Neural crest cell (in vitro differentiated cells): ENCODE data around the gene FKBP7. TPM values are rescaled to one million over a fixed set of nuclear protein-coding genes. Genes with fewer than 3 reads are reported as not detected.

Experiments used
- DNase-seq: peaks from one replicate; pipeline ENCODE4 v3.0.0; 2021; ENCODE audit warnings: low read depth, mixed read lengths, low spot score
- H3K27ac Mint-ChIP-seq: one replicate; pipeline ENCODE4 v1.8.0; 2021; ENCODE audit warnings: mild to moderate bottlenecking, mixed read lengths; ENCODE audit not compliant: unreplicated experiment
- H3K27me3 Mint-ChIP-seq: 2 replicates; pipeline ENCODE4 v1.8.0; 2021; ENCODE audit warnings: low read depth, mild to moderate bottlenecking, mixed read lengths
- H3K36me3 Mint-ChIP-seq: 2 replicates; pipeline ENCODE4 v1.8.0; 2021; ENCODE audit warnings: low read depth, mild to moderate bottlenecking, mixed read lengths
- H3K4me1 Mint-ChIP-seq: 2 replicates; pipeline ENCODE4 v1.8.0; 2021; ENCODE audit warnings: mixed read lengths
- H3K4me3 Mint-ChIP-seq: one replicate; pipeline ENCODE4 v1.8.0; 2021; ENCODE audit warnings: mild to moderate bottlenecking, mixed read lengths
- H3K9me3 Mint-ChIP-seq: 2 replicates; pipeline ENCODE4 v1.8.0; 2021; ENCODE audit warnings: mixed read lengths
- CTCF ChIP-seq: fragments of 200-600 bp; sonication (generic); conservative IDR thresholded peaks from 2 replicates; pipeline ENCODE4 v1.5.0; 2021; ENCODE audit warnings: antibody characterized with exemption, mild to moderate bottlenecking
- total RNA-seq: library from RNA; stranded (reverse); gene quantifications from 2 replicates; pipeline ENCODE4 v1.2.1, GENCODE V29; 2021

FKBP7 gene
- total RNA-seq, 1 donor from 2014 or later: 25.2 TPM

GRCh38 chr2:178441426-178441825, 37.0 kb downstream of the FKBP7 start:
- Mint-ChIP-seq H3K27me3 (no peaks in the 10 kb centered on the region), H3K4me3 (no peak overlapping the region), H3K9me3 (no peaks in the 10 kb centered on the region), H3K4me1 (no peaks in the 10 kb centered on the region), H3K36me3 (peaks cover 14% of the 10 kb centered on the region), H3K27ac (no peak overlapping the region)
- no peak for TF ChIP-seq CTCF
- no peak for DNase-seq

- peaks cover 17% of the 10 kb centered on the region for H3K36me3 Mint-ChIP-seq
Observed at GRCh38 chr2:178436662-178437061, 41.7 kb downstream of the FKBP7 start.

DNA sequence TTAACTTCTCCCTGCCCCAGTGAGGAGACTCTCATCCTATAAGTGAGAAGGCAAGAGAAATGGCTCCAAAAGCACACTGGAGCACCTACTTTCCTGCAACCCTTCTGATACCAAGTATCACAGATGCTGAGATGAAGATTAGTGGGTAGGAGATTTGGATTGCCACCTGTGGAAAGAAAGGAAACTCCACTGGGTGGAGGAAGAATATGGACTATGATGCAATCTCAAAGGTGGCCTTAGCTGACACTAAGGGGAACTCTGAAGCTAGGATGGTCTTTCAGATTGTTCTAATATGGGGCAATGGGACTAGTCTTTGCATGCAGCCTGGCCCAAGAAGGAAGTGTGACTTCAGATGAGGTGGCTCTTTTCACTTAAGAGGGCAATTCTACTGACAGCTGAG, 49.1 kb downstream of the FKBP7 start:
- Mint-ChIP-seq H3K27ac (no peak overlapping the region), H3K4me3 (no peak overlapping the region), H3K36me3 (peaks cover 39% of the 10 kb centered on the region), H3K9me3 (peaks cover 2% of the 10 kb centered on the region), H3K27me3 (no peaks in the 10 kb centered on the region), H3K4me1 (no peaks in the 10 kb centered on the region)
- DNase-seq: no peak
- no peak for TF ChIP-seq CTCF

More at GRCh38 chr2:178436662-178437061, 41.7 kb downstream of the FKBP7 start:
- Mint-ChIP-seq H3K9me3 (no peaks in the 10 kb centered on the region), H3K4me1 (no peaks in the 10 kb centered on the region), H3K27ac (no peak overlapping the region), H3K4me3 (no peak overlapping the region), H3K27me3 (no peaks in the 10 kb centered on the region)
- no peak for DNase-seq
- no peak for TF ChIP-seq CTCF

- Mint-ChIP-seq H3K36me3 (peaks cover 45% of the 10 kb centered on the region), H3K27ac (no peak overlapping the region), H3K4me1 (no peaks in the 10 kb centered on the region), H3K9me3 (peaks cover 2% of the 10 kb centered on the region), H3K4me3 (no peak overlapping the region), H3K27me3 (no peaks in the 10 kb centered on the region)
- no peak for DNase-seq
- no peak for TF ChIP-seq CTCF
Observed at GRCh38 chr2:178428396-178428806, 50.0 kb downstream of the FKBP7 start.

DNA sequence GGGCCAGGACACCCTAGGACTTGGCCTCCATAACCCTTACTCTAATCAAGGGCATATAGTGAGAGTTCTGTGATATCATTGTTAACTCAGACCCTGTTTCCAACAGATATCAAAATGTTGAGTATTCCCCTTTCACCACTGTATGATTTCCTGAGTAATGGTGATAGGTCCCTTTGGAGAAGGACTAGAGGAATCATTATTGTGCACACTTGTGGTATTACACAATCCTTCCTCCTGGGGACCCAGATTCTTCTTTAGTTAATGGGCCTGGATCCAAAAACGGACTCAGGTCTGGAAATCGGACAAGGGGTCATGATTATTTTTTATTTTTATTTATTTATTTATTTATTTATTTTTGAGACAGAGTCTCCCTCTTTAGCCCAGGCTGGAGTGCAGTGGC, 50.9 kb downstream of the FKBP7 start:
- H3K27me3 Mint-ChIP-seq: no peaks in the 10 kb centered on the region
- no peak for TF ChIP-seq CTCF
- no peak for DNase-seq
- no peak overlapping the region for H3K4me3 Mint-ChIP-seq
- peaks cover 47% of the 10 kb centered on the region for H3K36me3 Mint-ChIP-seq
- peaks cover 2% of the 10 kb centered on the region for H3K9me3 Mint-ChIP-seq
- H3K4me1 Mint-ChIP-seq: no peaks in the 10 kb centered on the region
- no peak overlapping the region for H3K27ac Mint-ChIP-seq

DNA sequence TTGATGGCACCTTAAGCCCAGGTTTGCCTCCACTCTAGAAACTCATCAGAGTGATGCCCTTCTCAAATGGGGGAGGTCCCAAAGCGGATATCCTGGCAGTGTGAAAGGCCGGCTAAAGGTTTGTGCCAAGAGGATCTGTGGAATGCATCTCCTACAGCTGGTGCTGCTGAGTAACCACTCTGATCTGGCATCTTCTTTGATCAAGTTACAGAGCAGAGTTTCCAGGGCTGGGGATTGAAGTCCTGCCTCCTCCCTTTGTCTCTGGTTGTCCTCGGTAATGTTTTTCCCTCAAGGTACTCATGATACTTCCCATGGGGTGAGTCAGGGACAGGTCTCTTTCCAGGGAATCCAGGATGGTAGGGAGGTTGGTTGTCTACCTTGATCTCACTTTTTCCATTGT, 52.0 kb downstream of the FKBP7 start:
- Mint-ChIP-seq H3K27me3 (no peaks in the 10 kb centered on the region), H3K9me3 (peaks cover 2% of the 10 kb centered on the region), H3K4me3 (no peak overlapping the region), H3K27ac (no peak overlapping the region), H3K4me1 (no peaks in the 10 kb centered on the region), H3K36me3 (peaks cover 49% of the 10 kb centered on the region)
- TF ChIP-seq CTCF: no peak
- no peak for DNase-seq
